ENCODE data around the gene WDR64.

Gene WDR64

DNA sequence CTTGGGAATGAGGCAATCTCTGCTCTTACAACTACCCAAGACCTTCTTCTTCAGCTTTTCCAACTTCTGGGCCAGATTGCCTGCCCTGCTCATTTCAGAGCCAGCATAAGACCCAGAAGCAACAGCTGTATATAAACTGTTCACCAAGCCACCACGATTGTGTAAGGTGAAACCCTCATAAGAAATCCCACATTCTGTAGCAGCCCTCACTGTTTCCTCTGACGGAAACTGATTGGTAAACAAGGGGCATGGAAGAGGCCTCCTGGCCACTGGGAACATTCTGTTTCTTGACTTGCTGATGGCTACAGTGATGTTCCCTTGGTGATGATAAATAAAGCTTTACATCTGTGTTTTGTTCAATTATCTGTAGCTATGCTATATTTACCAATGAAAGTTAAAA lies 156.2 kb downstream of the WDR64 start:
- TF ChIP-seq, protein P1, sequence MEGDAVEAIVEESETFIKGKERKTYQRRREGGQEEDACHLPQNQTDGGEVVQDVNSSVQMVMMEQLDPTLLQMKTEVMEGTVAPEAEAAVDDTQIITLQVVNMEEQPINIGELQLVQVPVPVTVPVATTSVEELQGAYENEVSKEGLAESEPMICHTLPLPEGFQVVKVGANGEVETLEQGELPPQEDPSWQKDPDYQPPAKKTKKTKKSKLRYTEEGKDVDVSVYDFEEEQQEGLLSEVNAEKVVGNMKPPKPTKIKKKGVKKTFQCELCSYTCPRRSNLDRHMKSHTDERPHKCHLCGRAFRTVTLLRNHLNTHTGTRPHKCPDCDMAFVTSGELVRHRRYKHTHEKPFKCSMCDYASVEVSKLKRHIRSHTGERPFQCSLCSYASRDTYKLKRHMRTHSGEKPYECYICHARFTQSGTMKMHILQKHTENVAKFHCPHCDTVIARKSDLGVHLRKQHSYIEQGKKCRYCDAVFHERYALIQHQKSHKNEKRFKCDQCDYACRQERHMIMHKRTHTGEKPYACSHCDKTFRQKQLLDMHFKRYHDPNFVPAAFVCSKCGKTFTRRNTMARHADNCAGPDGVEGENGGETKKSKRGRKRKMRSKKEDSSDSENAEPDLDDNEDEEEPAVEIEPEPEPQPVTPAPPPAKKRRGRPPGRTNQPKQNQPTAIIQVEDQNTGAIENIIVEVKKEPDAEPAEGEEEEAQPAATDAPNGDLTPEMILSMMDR (IDR thresholded peaks at IDR 0.05; ENCODE audit: borderline replicate concordance, control extremely low read depth, extremely low read depth, insufficient read depth, missing control alignments), result no peak
- DNase-seq (ENCODE audit: low spot score), result no peak
- in situ Hi-C loops (cut with MboI; ENCODE audit: low sequenced_read_pairs, unreplicated experiment), result no loop called here

DNA sequence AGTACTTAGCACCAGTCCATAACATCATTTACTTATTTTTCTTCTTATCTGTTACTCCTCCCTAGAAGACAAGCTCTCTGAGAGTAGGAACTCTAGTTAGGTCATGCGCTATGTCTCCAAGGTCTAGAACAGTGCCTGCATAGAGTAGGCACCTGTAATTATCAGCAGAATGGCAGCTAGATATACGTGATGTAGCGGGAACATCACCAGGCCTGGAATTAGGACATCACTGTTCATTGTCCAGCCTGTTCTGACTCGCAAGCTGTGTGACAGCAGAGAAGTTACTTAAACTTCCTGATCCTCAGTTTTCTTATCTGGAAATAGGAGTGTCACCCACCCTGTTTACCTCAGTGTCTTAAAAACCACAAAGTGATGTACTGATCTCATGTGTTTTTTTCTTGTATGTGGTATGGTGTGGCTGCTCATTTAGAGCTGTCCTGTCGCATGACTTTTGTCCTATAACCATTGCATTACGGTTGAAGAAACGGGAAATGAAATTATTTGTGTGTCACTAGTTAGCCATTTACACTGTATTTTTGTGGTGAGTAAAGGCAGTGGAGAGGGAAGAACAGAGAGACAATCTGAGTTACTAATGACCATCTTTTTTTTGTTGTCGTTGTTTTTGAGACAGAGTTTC lies 158.8 kb downstream of the WDR64 start:
- in situ Hi-C loops (cut with MboI; ENCODE audit: low sequenced_read_pairs, unreplicated experiment), result no loop called here
- TF ChIP-seq, protein P1 (IDR thresholded peaks at IDR 0.05; ENCODE audit: borderline replicate concordance, control extremely low read depth, extremely low read depth, insufficient read depth, missing control alignments), result no peak
- DNase-seq (ENCODE audit: low spot score), result no peak

DNA sequence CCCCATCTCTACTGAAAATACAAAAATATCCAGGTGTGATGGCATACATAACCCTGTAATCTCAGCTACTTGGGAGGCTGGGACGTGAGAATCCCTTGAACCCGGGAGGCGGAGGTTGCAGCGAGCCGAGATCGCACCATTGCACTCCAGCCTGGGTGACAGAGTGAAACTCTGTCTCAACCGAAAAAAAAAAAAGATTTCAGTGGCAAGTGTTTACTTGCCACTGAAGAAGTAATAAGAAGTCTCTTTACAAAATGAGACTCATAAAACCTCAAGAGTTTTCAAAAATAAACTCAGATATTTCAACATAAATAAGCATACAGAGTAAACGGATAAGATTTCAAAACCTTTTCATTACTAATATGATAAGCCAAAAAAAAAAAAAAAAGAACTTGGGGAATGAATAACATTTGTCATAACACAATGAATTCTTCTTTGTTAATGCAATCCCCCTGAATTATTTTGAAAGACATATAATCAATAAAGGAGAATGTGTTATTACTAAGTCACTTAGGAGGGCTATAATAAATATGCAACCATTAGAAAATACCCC lies 161.8 kb downstream of the WDR64 start:
- in situ Hi-C loops (cut with MboI; ENCODE audit: low sequenced_read_pairs, unreplicated experiment), result no loop called here
- DNase-seq (ENCODE audit: low spot score), result no peak
- TF ChIP-seq, protein P1 (IDR thresholded peaks at IDR 0.05; ENCODE audit: borderline replicate concordance, control extremely low read depth, extremely low read depth, insufficient read depth, missing control alignments), result no peak

DNA sequence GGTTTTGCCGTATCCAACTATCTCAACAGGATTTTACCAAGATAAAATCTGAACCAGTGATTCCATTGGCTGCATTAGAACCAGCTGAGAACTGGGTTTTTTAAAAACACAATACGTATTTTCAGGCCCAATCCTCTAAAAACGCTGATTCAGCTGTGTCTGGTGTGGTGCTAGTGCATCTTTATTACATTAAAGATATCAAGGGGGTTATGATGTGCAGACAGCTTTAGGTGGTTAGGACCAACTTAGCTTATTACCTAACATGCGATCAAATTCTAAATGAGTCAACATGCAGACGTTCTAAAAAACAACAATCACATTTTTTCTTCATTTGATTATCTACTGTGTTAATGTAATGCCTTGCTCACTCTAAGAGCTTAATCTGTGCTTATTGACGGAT lies 163.9 kb downstream of the WDR64 start:
- in situ Hi-C loops (cut with MboI; ENCODE audit: low sequenced_read_pairs, unreplicated experiment), result no loop called here
- no peak for DNase-seq (ENCODE audit: low spot score)
- TF ChIP-seq, protein P1 (IDR thresholded peaks at IDR 0.05; ENCODE audit: borderline replicate concordance, control extremely low read depth, extremely low read depth, insufficient read depth, missing control alignments), result no peak

DNA sequence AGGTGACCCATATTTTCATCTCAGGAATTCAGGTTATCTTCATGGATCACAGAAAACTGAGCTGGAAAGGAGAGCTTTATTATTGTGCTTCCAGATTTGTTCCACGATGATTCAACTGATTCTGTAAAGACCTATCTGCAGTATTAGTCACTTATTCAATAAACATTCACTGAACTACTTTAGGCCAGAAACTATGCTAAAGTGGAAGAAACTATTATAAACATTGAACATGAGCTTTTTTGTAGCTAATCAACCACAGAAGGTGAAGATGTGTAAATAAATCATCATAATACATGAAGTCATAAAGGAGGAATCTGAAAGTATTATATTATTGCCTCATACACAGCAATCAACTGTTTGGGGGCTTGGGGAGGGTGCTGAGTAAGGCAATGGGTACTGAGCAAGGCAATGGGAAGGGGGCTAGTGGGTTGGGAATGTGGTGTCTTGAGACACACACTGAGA lies 165.3 kb downstream of the WDR64 start:
- in situ Hi-C loops (cut with MboI; ENCODE audit: low sequenced_read_pairs, unreplicated experiment), result no loop called here
- no peak for DNase-seq (ENCODE audit: low spot score)
- TF ChIP-seq, protein P1 (IDR thresholded peaks at IDR 0.05; ENCODE audit: borderline replicate concordance, control extremely low read depth, extremely low read depth, insufficient read depth, missing control alignments), result no peak

DNA sequence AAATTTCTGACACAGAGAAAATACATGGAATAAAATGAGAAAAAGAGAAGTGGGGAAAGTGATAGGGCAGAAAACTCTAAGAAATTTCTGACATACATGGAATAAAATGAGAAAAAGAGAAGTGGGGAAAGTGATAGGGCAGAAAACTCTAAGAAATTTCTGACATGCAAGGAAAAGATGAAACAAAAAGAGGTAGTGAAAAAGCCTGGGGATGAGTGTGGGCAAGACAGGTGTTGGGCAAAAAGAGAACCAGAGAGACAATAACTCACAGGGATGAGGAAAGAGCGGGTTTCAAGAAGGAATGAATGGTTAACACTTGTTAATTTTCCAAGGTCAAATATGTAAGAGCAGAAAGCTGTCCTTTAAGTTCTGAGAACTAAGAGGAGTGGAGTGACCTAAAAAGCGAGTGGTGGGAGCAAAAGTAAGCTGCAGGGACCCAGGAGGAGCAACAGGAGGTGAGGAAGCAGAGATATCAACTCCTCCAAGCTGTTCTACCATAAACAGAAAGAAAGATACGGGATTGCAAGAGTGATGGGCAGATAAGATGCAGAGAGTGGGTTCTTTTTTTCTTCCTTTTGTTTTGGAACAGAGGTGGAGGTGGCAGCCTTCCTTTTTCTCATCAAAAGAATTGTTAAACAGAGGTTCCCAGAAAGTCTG lies 166.0 kb downstream of the WDR64 start:
- TF ChIP-seq, protein P1 (IDR thresholded peaks at IDR 0.05; ENCODE audit: borderline replicate concordance, control extremely low read depth, extremely low read depth, insufficient read depth, missing control alignments), result no peak
- in situ Hi-C loops (cut with MboI; ENCODE audit: low sequenced_read_pairs, unreplicated experiment), result no loop called here

More for the DNA sequence above, 166.0 kb downstream of the WDR64 start:
- DNase-seq (ENCODE audit: low spot score), result no peak

All from GM13976 (cell line).